K562 (cell line): ENCODE results near the gene MKRN1. TPM values are rescaled to one million over a fixed set of nuclear protein-coding genes. Genes with fewer than 3 reads are reported as not detected.

Source experiments
- CBX5 ChIP-seq: IDR thresholded peaks from 2 replicates; pipeline ENCODE4 v1.6.1; 2014; ENCODE audit warnings: low read depth, borderline replicate concordance
- ETS2 ChIP-seq: IDR thresholded peaks from 2 replicates; pipeline ENCODE4 v1.6.1; 2016; ENCODE audit warnings: borderline replicate concordance, missing genetic modification characterization, mild to moderate bottlenecking, moderate library complexity, missing compliant biosample characterization; ENCODE audit not compliant: poor library complexity, severe bottlenecking
- FOXK2 ChIP-seq, 2 experiments: fragments of 450-650 bp; IDR thresholded peaks in 1 of 2; conservative IDR thresholded peaks in 1 of 2; 2 replicates each; pipeline ENCODE4 v1.6.1; 2016; ENCODE audit warnings: low read depth in 2 of 2, mild to moderate bottlenecking in 1 of 2
- HINFP ChIP-seq: fragments of 450-650 bp; conservative IDR thresholded peaks from 2 replicates; pipeline ENCODE4 v1.6.1; 2016; ENCODE audit warnings: missing genetic modification characterization, low read depth, mild to moderate bottlenecking, control low read depth, missing compliant biosample characterization
- NFIC ChIP-seq: fragments of 450-650 bp; IDR thresholded peaks from 2 replicates; pipeline ENCODE4 v1.6.1; 2017; ENCODE audit warnings: mild to moderate bottlenecking, inconsistent platforms
- NFRKB ChIP-seq: fragments of 450-650 bp; IDR thresholded peaks from 2 replicates; pipeline ENCODE4 v1.6.1; 2016; ENCODE audit warnings: low read depth
- RAD21 ChIP-seq, 2 experiments: fragments of 250-450 bp in 1 of 2; fragments of 450-650 bp in 1 of 2; sonication (Bioruptor Pico) in 1 of 2; formaldehyde crosslinking in 1 of 2; IDR thresholded peaks in 1 of 2; conservative IDR thresholded peaks in 1 of 2; 2 replicates each; pipeline versions ENCODE4 v1.4.0 to v1.8.0; 2020 to 2022; ENCODE audit warnings: mild to moderate bottlenecking in 2 of 2, moderate library complexity in 1 of 2
- RFX5 ChIP-seq: IDR thresholded peaks from 2 replicates; pipeline ENCODE4 v1.6.1; 2011; ENCODE audit warnings: low read depth, mild to moderate bottlenecking, improper control_type of control experiment, low read length
- STAT5A ChIP-seq: IDR thresholded peaks from 2 replicates; pipeline ENCODE4 v1.6.1; 2012; ENCODE audit warnings: low read length, inconsistent platforms, borderline replicate concordance
- SUPT5H ChIP-seq: fragments of 450-650 bp; IDR thresholded peaks from 2 replicates; pipeline ENCODE4 v1.6.1; 2016
- U2AF2 ChIP-seq: fragments of 200-400 bp; formaldehyde crosslinking; optimal IDR thresholded peaks from 2 replicates; pipeline ENCODE3; 2017; ENCODE audit warnings: low read depth, mild to moderate bottlenecking, low read length
- ZBTB2 ChIP-seq: fragments of 450-650 bp; IDR thresholded peaks from 2 replicates; pipeline ENCODE4 v1.6.1; 2016; ENCODE audit warnings: antibody characterized with exemption
- ZNF217 ChIP-seq: sonication (generic); formaldehyde crosslinking; IDR thresholded peaks from 2 replicates; pipeline ENCODE4 v1.8.0; 2022; ENCODE audit warnings: mild to moderate bottlenecking, missing genetic modification reagents
- ZNF655 ChIP-seq: fragments of 250-450 bp; sonication (Bioruptor Pico); IDR thresholded peaks from 2 replicates; pipeline ENCODE4 v1.5.0; 2021
- polyA plus RNA-seq, 8 experiments: library from polyadenylated mRNA; depleted of rRNA in 4 of 8; stranded (reverse) in 5 of 8; unstranded in 3 of 8; fragments of >200 nt; fragmentation: Nextera tagmentation in 2 of 8; fragmentation: Illumina TruSeq in 1 of 8; extraction: Ambion mirVana in 2 of 8; extraction: Trizol in 1 of 8; gene quantifications; 2 replicates each; pipeline versions ENCODE4 v1.2.1 to v1.2.3, GENCODE V29; 2011 to 2014; ENCODE audit warnings: inconsistent platforms in 1 of 8, missing spikeins in 1 of 8
- total RNA-seq, 7 experiments: library from RNA; depleted of rRNA in 6 of 7; stranded (reverse); fragments of >200 nt in 6 of 7; fragmentation: Illumina TruSeq in 2 of 7; extraction: Trizol in 2 of 7; gene quantifications; 2 replicates each; pipeline versions ENCODE4 v1.2.1 to v1.2.3, GENCODE V29; 2011 to 2021; ENCODE audit warnings: low replicate concordance in 1 of 7
- TF ChIP-seq, protein P1 (sequence below): sonication (generic); formaldehyde crosslinking; IDR thresholded peaks from 2 replicates; pipeline ENCODE4 v1.8.1; 2023; ENCODE audit warnings: mild to moderate bottlenecking, missing genetic modification reagents, moderate library complexity
- TF ChIP-seq, protein P2 (sequence below): fragments of 250-450 bp; sonication (Bioruptor Pico); IDR thresholded peaks from 2 replicates; pipeline ENCODE4 v1.8.0; 2021; ENCODE audit warnings: mild to moderate bottlenecking, moderate library complexity
- TF ChIP-seq, protein P3 (sequence below): fragments of 250-450 bp; sonication (Bioruptor Pico); IDR thresholded peaks from 2 replicates; pipeline ENCODE4 v1.9.0; 2021; ENCODE audit warnings: mild to moderate bottlenecking, inconsistent platforms

Gene MKRN1
- total and polyA plus RNA-seq, 9 of the 15 experiments (the other 6 are each of a cell fraction or from before 2014, with no cell fraction given), result 30.5 to 90.3 (median 76.0) TPM

DNA sequence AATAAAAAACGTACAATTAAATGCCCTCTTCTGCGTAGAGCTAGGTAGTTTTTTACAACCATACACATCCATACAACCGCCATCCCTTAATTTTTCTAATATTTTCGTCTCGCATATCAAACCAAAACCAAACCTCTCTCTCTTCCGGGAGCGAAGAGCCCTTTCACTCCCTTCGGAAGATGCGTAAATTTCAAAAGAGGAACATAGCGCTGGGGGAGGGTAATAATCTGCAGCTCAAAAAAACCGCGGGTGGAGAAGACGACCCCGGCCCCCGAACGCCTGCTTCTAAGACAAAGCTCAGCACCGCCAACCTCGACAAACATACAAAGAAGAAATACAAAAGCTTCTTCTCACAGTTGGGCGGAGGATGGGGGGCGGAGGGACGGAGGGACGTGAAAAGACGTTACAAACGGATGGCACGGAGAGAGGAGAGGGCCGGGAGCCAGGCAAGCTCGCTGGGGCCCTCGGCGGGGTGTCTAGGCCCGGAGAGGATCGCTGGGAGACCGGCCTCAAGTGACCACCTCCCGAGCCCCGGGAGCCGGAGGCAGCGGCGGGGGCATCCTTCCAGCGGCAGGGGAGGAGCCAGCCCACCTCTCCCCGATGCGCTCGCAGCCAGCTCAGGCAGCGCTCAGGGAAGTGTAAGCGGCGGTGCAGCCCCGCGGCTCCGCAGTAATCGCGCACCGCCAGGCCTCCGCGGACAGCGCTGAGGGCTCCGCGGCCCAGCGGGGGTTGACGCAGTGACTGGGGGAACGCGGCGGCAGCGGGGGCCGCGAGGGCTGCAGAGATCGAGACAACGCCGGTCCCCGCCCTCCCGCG is 851 bp downstream of the MKRN1 start (continued):
- TF ChIP-seq ZBTB2 (peak; percentile 15; the same call in 1 of the 2 replicates), HINFP (tag) (no peak), NFRKB (peak; percentile 32; the same call in 1 of the 2 replicates), SUPT5H (no peak), ZNF655 (CRISPR knock-in tag) (no peak), RAD21 (CRISPR knock-in tag; conservative IDR thresholded peaks at IDR 0.05 in 1 of 2, IDR thresholded peaks at IDR 0.05 in 1 of 2) (no peak), ZNF217 (CRISPR knock-in tag) (no peak), ETS2 (tag) (no peak), FOXK2 (conservative IDR thresholded peaks at IDR 0.05 in 1 of 2, IDR thresholded peaks at IDR 0.05 in 1 of 2; ENCODE audit: low read depth in 2 of 2) (peak; percentile 21 to 22; a peak in 1 of 4 replicates), CBX5 (no peak), U2AF2 (no peak), NFIC (0 out of 2 replicates have a peak, but pooled peaks have one; percentile 17), RFX5 (no peak), STAT5A (peak; percentile 16; the same call in 1 of the 2 replicates)
- TF ChIP-seq, protein P1, sequence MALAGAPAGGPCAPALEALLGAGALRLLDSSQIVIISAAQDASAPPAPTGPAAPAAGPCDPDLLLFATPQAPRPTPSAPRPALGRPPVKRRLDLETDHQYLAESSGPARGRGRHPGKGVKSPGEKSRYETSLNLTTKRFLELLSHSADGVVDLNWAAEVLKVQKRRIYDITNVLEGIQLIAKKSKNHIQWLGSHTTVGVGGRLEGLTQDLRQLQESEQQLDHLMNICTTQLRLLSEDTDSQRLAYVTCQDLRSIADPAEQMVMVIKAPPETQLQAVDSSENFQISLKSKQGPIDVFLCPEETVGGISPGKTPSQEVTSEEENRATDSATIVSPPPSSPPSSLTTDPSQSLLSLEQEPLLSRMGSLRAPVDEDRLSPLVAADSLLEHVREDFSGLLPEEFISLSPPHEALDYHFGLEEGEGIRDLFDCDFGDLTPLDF, result peak; percentile 55; the same call in 1 of the 2 replicates
- TF ChIP-seq, protein P2, sequence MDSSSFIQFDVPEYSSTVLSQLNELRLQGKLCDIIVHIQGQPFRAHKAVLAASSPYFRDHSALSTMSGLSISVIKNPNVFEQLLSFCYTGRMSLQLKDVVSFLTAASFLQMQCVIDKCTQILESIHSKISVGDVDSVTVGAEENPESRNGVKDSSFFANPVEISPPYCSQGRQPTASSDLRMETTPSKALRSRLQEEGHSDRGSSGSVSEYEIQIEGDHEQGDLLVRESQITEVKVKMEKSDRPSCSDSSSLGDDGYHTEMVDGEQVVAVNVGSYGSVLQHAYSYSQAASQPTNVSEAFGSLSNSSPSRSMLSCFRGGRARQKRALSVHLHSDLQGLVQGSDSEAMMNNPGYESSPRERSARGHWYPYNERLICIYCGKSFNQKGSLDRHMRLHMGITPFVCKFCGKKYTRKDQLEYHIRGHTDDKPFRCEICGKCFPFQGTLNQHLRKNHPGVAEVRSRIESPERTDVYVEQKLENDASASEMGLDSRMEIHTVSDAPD (CRISPR knock-in tag), result no peak
- TF ChIP-seq, protein P3, sequence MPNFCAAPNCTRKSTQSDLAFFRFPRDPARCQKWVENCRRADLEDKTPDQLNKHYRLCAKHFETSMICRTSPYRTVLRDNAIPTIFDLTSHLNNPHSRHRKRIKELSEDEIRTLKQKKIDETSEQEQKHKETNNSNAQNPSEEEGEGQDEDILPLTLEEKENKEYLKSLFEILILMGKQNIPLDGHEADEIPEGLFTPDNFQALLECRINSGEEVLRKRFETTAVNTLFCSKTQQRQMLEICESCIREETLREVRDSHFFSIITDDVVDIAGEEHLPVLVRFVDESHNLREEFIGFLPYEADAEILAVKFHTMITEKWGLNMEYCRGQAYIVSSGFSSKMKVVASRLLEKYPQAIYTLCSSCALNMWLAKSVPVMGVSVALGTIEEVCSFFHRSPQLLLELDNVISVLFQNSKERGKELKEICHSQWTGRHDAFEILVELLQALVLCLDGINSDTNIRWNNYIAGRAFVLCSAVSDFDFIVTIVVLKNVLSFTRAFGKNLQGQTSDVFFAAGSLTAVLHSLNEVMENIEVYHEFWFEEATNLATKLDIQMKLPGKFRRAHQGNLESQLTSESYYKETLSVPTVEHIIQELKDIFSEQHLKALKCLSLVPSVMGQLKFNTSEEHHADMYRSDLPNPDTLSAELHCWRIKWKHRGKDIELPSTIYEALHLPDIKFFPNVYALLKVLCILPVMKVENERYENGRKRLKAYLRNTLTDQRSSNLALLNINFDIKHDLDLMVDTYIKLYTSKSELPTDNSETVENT (CRISPR knock-in tag), result peak; percentile 72; the same call in 1 of the 2 replicates
